Loucy (cell line): Measurements from ENCODE around the gene SHISA6.

Experiments
- H2AFZ ChIP-seq: fragments of 200-600 bp; sonication (generic); 2 replicates; pipeline ENCODE4 v1.6.0; 2016; ENCODE audit warnings: antibody characterized with exemption, mild to moderate bottlenecking, low read length, moderate library complexity
- H3F3A ChIP-seq: fragments of 200-600 bp; 2 replicates; pipeline ENCODE4 v1.6.0; 2016; ENCODE audit warnings: antibody characterized with exemption, low read depth, mild to moderate bottlenecking
- H3K27me3 ChIP-seq: fragments of 200-600 bp; sonication (generic); 2 replicates; pipeline ENCODE4 v1.6.1; 2014; ENCODE audit warnings: low read length, mild to moderate bottlenecking; ENCODE audit not compliant: insufficient read depth, poor library complexity, severe bottlenecking
- H3K36me3 ChIP-seq: fragments of 200-600 bp; sonication (generic); 2 replicates; pipeline ENCODE4 v1.6.1; 2016; ENCODE audit warnings: low read length; ENCODE audit not compliant: insufficient read depth
- H3K4me1 ChIP-seq: fragments of 200-600 bp; sonication (generic); 2 replicates; pipeline ENCODE4 v1.5.1; 2014; ENCODE audit warnings: low read length, mild to moderate bottlenecking; ENCODE audit not compliant: insufficient read depth, poor library complexity, severe bottlenecking
- H3K4me2 ChIP-seq: fragments of 200-600 bp; sonication (generic); 2 replicates; pipeline ENCODE4 v1.6.0; 2014; ENCODE audit warnings: antibody characterized with exemption, low read length, low read depth, mild to moderate bottlenecking; ENCODE audit not compliant: poor library complexity, severe bottlenecking
- H3K4me3 ChIP-seq: fragments of 200-600 bp; sonication (generic); 2 replicates; pipeline ENCODE4 v1.5.1; 2014; ENCODE audit warnings: low read length, mild to moderate bottlenecking, mixed read lengths; ENCODE audit not compliant: poor library complexity, severe bottlenecking
- H3K79me2 ChIP-seq: fragments of 200-600 bp; sonication (generic); 2 replicates; pipeline ENCODE4 v1.6.1; 2014; ENCODE audit warnings: low read length; ENCODE audit not compliant: insufficient read depth
- H3K9ac ChIP-seq: fragments of 200-600 bp; sonication (generic); 2 replicates; pipeline ENCODE4 v1.6.0; 2014; ENCODE audit warnings: mild to moderate bottlenecking, low read depth, low read length, moderate library complexity; ENCODE audit not compliant: poor library complexity, severe bottlenecking
- H3K9me2 ChIP-seq: fragments of 200-600 bp; sonication (generic); replicated peaks from 2 replicates; pipeline ENCODE4 v1.6.1; 2016; ENCODE audit warnings: low read depth, low read length, mixed read lengths
- H3K9me3 ChIP-seq: fragments of 200-600 bp; sonication (generic); 2 replicates; pipeline ENCODE4 v1.6.1; 2014; ENCODE audit warnings: mild to moderate bottlenecking, antibody characterized with exemption, low read length, low read depth; ENCODE audit not compliant: insufficient read depth
- H4K20me1 ChIP-seq: fragments of 200-600 bp; sonication (generic); 2 replicates; pipeline ENCODE4 v1.6.0; 2014; ENCODE audit warnings: antibody characterized with exemption, low read length, mild to moderate bottlenecking; ENCODE audit not compliant: insufficient read depth, poor library complexity, severe bottlenecking
- EZH2phosphoT487 ChIP-seq: fragments of 200-600 bp; IDR thresholded peaks from 2 replicates; pipeline ENCODE4 v1.6.1; 2018; ENCODE audit warnings: antibody characterized with exemption, mild to moderate bottlenecking, moderate library complexity, borderline replicate concordance
- TF ChIP-seq, protein P1 (sequence below): fragments of 200-600 bp; sonication (generic); conservative IDR thresholded peaks from 2 replicates; pipeline ENCODE4 v1.5.1; 2014; ENCODE audit warnings: mild to moderate bottlenecking, antibody characterized with exemption, low read length

SHISA6 gene

GRCh38 chr17:11561281-11561680 lies 320.3 kb downstream of the SHISA6 start:
- Histone ChIP-seq H3K9me3 (peaks cover 3% of the 10 kb centered on the region; the same call in 1 of the 2 replicates), H3K9me2 (no peaks in the 10 kb centered on the region), H4K20me1 (no peaks in the 10 kb centered on the region), H3F3A (no peaks in the 10 kb centered on the region), H3K36me3 (no peaks in the 10 kb centered on the region), H3K27me3 (no peaks in the 10 kb centered on the region), H3K4me2 (no peak overlapping the region), H3K79me2 (no peaks in the 10 kb centered on the region), H3K4me3 (no peak overlapping the region), H3K9ac (no peak overlapping the region), H2AFZ (no peak overlapping the region), H3K4me1 (no peaks in the 10 kb centered on the region)
- TF ChIP-seq, protein P1, sequence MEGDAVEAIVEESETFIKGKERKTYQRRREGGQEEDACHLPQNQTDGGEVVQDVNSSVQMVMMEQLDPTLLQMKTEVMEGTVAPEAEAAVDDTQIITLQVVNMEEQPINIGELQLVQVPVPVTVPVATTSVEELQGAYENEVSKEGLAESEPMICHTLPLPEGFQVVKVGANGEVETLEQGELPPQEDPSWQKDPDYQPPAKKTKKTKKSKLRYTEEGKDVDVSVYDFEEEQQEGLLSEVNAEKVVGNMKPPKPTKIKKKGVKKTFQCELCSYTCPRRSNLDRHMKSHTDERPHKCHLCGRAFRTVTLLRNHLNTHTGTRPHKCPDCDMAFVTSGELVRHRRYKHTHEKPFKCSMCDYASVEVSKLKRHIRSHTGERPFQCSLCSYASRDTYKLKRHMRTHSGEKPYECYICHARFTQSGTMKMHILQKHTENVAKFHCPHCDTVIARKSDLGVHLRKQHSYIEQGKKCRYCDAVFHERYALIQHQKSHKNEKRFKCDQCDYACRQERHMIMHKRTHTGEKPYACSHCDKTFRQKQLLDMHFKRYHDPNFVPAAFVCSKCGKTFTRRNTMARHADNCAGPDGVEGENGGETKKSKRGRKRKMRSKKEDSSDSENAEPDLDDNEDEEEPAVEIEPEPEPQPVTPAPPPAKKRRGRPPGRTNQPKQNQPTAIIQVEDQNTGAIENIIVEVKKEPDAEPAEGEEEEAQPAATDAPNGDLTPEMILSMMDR: no peak
- no peak for TF ChIP-seq EZH2phosphoT487

DNA sequence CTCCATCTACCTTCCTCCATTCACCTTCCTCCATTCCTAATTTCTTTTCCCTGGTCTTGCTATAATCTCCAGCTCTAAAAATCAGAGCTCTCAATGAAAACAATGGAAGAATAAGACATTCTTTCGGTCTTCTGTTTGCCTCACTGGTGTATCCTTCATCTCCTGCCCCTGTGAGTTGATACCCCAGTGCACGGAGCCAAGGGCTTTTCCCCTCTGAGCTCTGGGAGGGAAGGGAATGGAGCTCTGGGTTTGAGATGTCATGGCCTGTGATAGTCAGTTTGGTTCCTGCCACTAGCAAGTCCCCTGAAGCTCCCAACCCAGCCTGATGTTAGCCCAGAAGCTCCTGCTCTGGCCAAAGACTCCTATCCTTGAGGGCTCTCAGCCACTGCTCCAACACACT lies 320.7 kb downstream of the SHISA6 start:
- no peaks in the 10 kb centered on the region for H3K36me3 ChIP-seq
- no peak overlapping the region for H3K4me3 ChIP-seq
- peaks cover 3% of the 10 kb centered on the region; the same call in 1 of the 2 replicates for H3K9me3 ChIP-seq
- TF ChIP-seq, protein P1: no peak
- TF ChIP-seq EZH2phosphoT487: no peak
- H3K9ac ChIP-seq: no peak overlapping the region
- no peaks in the 10 kb centered on the region for H3F3A ChIP-seq
- H3K4me1 ChIP-seq: no peaks in the 10 kb centered on the region
- H2AFZ ChIP-seq: no peak overlapping the region
- no peaks in the 10 kb centered on the region for H4K20me1 ChIP-seq
- H3K79me2 ChIP-seq: no peaks in the 10 kb centered on the region
- no peak overlapping the region for H3K4me2 ChIP-seq
- H3K9me2 ChIP-seq: no peaks in the 10 kb centered on the region
- H3K27me3 ChIP-seq: no peaks in the 10 kb centered on the region

GRCh38 chr17:11564589-11565380 lies 323.8 kb downstream of the SHISA6 start:
- Histone ChIP-seq H3K4me2 (no peak overlapping the region), H3F3A (no peaks in the 10 kb centered on the region), H3K9me2 (no peaks in the 10 kb centered on the region), H3K36me3 (no peaks in the 10 kb centered on the region), H2AFZ (no peak overlapping the region), H3K9me3 (no peaks in the 10 kb centered on the region), H3K9ac (no peak overlapping the region), H4K20me1 (no peaks in the 10 kb centered on the region), H3K79me2 (no peaks in the 10 kb centered on the region), H3K27me3 (no peaks in the 10 kb centered on the region), H3K4me1 (no peaks in the 10 kb centered on the region), H3K4me3 (no peak overlapping the region)
- TF ChIP-seq, protein P1: no peak
- TF ChIP-seq EZH2phosphoT487: no peak
